Bronchial epithelial cell (primary cell): ENCODE measurements around the gene USP48. TPM values are rescaled to one million over a fixed set of nuclear protein-coding genes. Genes with fewer than 3 reads are reported as not detected.
"Not testable (repeated sequence)": the region's sequence is repeated elsewhere in the genome, so short reads cannot be mapped to it uniquely, and the experiment has no call there.

ENCODE experiments used
- DNase-seq: peaks from one replicate; pipeline ENCODE4 v3.0.0-alpha.2; 2010; ENCODE audit warnings: low read depth
- FAIRE-seq: peaks from 2 replicates; lab custom pipeline; 2011; peaks lifted over from hg19 to GRCh38; lab: Jason Lieb, UNC
- H3K27me3 ChIP-seq: 2 replicates; pipeline ENCODE4 v1.5.1; 2011; ENCODE audit warnings: low read length; ENCODE audit not compliant: control insufficient read depth, insufficient read depth
- H3K36me3 ChIP-seq: 2 replicates; pipeline ENCODE4 v1.5.1; 2011; ENCODE audit warnings: low read length; ENCODE audit not compliant: control insufficient read depth, insufficient read depth
- H3K4me3 ChIP-seq: 2 replicates; pipeline ENCODE4 v1.5.1; 2011; ENCODE audit warnings: mild to moderate bottlenecking, low read depth, low read length, control low read depth
- total RNA-seq: library from RNA; depleted of rRNA; stranded (reverse); fragments of >200 nt; gene quantifications from 2 replicates; pipeline ENCODE4 v1.2.1, GENCODE V29; 2014
- TF ChIP-seq, protein P1 (sequence below): IDR thresholded peaks from 2 replicates; pipeline ENCODE4 v1.5.1; 2011; ENCODE audit warnings: mild to moderate bottlenecking, moderate library complexity, low read length, control low read depth, inconsistent platforms; ENCODE audit not compliant: insufficient read depth, severe bottlenecking

The USP48 gene
- total RNA-seq, 1 donor from 2014 or later = 23.4 TPM

DNA sequence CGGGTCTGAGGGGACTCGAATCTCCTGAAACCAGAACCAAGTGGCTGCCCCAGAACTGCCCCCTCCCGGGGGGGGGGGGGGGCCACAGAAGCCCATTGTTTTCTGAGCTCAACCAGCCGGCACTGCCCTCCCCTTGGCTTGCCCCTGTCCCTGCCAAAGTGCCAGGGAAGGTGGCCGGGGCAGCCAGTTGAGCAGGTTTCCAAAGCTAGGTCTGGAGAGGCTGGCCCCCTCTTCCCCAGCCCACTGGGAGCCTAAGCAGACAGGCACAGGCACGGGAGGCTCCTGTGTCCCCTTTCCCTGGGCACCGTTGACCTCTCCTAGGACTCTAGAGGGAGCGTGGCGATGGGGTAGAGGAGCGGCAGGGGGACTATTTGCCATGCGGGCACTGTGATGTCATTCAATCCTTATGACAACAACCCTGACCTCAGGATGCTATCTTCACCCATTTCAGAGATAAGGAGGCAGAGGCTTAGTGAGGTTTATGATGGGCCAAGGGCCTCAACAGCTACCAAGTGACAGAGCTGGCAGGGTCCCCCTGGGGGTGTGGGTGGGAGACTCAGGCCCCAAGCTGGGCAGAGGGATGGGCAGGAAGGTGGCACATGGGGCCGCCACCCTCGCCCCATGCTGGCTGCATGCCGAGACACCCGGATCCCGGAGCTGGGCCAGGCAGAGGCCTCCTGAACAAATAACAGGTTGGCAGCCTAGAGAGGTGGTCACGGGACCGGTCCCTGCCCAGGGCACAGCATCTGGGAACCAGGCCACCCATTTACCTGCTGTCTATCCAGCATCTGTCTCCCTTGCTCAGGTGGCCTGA lies 148.8 kb downstream of the USP48 start:
- DNase-seq = no peak
- peaks cover 2% of the 10 kb centered on the region for H3K27me3 ChIP-seq

DNA sequence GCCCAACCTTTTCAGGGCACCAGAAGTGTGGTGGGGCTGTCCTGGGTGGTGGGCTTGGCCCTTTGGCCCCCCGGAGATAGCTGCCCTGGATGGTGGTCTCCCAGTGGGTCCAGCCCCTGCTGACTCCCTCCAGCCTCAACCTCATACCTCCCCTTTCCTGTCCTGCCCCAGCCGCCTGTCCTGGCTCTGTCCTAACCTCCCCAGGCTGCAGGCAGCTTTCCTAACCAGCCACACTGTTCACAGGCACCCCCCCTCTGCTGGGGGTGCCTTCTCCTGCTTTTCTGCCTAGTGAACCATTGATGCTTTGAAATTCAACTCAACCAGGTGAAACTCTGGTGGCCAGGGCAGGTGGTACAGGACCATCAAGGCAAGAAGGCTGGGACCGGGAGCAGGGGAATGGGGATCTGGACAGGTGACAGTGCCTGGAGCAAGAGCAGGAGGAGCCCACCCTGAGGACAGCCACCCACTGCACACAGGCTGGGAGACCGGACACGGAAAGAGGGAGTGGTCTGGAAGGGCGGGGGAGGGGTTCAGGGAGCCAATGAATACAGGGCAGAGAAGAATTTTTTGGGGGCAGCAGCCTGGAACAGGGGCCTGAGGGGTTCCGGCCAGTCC lies 149.7 kb downstream of the USP48 start:
- TF ChIP-seq, protein P1, sequence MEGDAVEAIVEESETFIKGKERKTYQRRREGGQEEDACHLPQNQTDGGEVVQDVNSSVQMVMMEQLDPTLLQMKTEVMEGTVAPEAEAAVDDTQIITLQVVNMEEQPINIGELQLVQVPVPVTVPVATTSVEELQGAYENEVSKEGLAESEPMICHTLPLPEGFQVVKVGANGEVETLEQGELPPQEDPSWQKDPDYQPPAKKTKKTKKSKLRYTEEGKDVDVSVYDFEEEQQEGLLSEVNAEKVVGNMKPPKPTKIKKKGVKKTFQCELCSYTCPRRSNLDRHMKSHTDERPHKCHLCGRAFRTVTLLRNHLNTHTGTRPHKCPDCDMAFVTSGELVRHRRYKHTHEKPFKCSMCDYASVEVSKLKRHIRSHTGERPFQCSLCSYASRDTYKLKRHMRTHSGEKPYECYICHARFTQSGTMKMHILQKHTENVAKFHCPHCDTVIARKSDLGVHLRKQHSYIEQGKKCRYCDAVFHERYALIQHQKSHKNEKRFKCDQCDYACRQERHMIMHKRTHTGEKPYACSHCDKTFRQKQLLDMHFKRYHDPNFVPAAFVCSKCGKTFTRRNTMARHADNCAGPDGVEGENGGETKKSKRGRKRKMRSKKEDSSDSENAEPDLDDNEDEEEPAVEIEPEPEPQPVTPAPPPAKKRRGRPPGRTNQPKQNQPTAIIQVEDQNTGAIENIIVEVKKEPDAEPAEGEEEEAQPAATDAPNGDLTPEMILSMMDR = no peak
- no peak for DNase-seq
- no peak for FAIRE-seq
- Histone ChIP-seq H3K27me3 (peaks cover 3% of the 10 kb centered on the region), H3K4me3 (no peak overlapping the region), H3K36me3 (no peaks in the 10 kb centered on the region)

More for the DNA sequence above, 148.8 kb downstream of the USP48 start:
- no peak for FAIRE-seq
- H3K4me3 ChIP-seq = no peak overlapping the region
- TF ChIP-seq, protein P1 = no peak
- H3K36me3 ChIP-seq = no peaks in the 10 kb centered on the region

DNA sequence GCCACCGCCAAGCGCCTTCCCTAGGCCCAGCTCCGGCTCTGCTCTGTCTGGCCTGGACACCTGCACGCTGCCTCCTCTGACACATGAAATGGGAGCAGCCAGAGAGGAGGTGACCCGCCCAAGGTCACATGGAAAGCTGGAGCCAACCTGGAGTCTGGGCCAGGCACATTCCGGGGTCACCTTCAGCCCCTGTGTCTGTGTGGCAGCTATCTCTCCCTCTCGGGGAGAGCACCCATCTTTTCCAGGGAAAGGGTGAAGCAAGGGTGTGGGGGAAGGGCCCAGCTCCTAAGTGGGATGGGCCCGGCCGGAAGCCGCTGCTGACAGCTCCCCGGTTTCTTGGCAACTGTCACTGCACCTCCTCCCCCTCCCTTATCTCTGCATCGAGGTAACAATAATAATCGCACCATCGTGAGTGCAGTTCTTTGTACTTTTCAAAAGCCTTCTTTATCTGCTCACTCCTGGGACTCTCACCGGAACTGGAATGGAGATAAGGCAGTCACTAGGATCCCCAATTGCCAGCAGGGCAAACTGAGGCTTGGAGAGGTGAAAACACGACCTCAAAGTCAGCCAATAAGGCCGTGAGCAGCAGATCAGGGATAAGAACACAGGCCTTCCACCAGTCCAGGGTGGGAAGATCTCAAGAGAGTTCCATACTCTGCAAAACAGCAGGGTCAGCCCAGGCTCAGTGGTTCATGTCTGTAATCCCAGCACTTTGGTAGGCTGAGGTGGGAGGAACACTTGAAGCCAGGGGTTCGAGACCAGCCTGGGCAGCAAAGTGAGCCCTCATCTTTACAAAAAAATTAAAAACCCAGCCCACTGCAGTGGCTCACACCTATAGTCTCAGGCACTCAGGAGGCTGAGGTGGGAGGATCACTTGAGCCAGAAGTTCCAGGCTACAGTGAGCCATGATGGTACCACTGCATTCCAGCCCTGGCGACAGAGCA lies 150.7 kb downstream of the USP48 start:
- TF ChIP-seq, protein P1 = no peak
- Histone ChIP-seq H3K27me3 (peaks cover 3% of the 10 kb centered on the region), H3K4me3 (no peak overlapping the region), H3K36me3 (no peaks in the 10 kb centered on the region)
- DNase-seq (no peak), FAIRE-seq (no peak)

DNA sequence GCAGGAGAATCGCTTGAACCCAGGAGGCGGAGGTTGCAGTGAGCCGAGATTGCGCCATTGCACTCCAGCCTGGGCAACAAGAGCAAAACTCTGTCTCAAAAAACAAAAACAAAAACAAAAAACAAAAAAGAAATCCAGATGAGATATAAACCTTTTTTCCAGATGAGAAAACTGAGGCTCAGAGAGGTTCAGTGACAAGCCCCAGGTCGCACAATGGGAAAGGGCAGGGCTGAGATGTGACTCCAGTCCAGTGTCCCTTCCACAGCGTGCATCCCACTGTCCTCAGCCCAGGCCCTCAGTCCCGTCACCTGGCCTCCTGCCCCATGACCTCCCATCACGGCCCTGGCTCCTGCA lies 151.4 kb downstream of the USP48 start:
- not testable (repeated sequence) for DNase-seq

DNA sequence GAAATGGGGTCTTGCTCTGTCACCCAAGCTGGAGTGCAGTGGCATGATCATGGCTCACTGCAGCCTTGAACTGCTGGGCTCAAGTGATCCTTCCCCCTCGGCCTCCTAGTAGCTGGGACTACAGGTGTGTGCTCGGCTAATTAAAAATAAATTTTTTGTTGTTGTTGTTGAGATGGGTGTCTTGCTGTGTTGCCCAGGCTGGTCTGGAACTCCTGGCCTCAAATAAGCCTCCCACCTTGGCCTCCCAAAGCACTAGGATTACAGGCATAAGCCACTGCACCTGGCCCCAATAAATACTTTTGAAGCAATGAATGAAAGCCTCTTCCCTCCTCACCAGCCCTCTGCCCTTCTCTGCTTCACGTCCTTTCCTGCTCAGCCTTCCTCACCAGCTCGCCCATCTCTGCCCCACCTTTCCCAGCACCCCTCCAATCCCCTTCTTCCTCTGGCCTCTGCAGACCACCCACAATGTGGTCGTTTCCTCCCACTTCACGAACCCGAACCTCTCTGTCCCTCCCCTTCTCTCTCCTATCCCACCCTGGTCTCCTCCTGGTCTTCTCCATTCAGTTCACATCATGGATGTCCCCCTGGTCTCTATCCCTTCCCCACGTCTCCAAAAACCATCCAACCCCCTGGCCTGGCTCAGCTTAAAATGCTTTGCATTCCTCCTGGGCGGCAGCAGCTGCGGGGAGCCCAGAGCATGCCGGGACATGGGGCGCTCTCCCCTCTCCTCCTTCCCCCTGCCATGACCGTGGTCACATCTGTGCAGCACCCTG lies 152.2 kb downstream of the USP48 start:
- DNase-seq (no peak), FAIRE-seq (no peak)
- Histone ChIP-seq H3K4me3 (no peak overlapping the region), H3K36me3 (no peaks in the 10 kb centered on the region), H3K27me3 (peaks cover 3% of the 10 kb centered on the region)
- TF ChIP-seq, protein P1 = no peak

More for the DNA sequence above, 151.4 kb downstream of the USP48 start:
- H3K27me3 ChIP-seq, H3K4me3 ChIP-seq, H3K36me3 ChIP-seq, FAIRE-seq: not testable (repeated sequence)
